ENCODE data around the gene ISYNA1. TPM values are rescaled to one million over a fixed set of nuclear protein-coding genes. Genes with fewer than 3 reads are reported as not detected.

The ISYNA1 gene
- total and polyA plus RNA-seq, 4 donors: 4.7 to 41.9 (median 10.1) TPM

- H3K27ac ChIP-seq (ENCODE audit: low read depth in 1 of 2, low read length in 2 of 2): no peak overlapping the region
- DNase-seq (ENCODE audit: low spot score): no peak
- peaks cover 4 to 12% (median 6%) of the 10 kb centered on the region in 4 donors for H3K4me1 ChIP-seq (ENCODE audit: control insufficient read depth in 4 of 4, insufficient read depth in 4 of 4, low read length in 3 of 4)
- no peak for TF ChIP-seq JUND (IDR thresholded peaks at IDR 0.05)
- TF ChIP-seq RAD21 (IDR thresholded peaks at IDR 0.05): no peak
- TF ChIP-seq FOXA1 (IDR thresholded peaks at IDR 0.05): no peak
- TF ChIP-seq NR2F2 (IDR thresholded peaks at IDR 0.05): no peak
- TF ChIP-seq HNF4A (conservative IDR thresholded peaks at IDR 0.05): no peak
- TF ChIP-seq CTCF (IDR thresholded peaks at IDR 0.05; ENCODE audit: low read depth, low read length, missing input control): no peak
- TF ChIP-seq EGR1 (IDR thresholded peaks at IDR 0.05; ENCODE audit: low read depth in 2 of 2): no peak
- TF ChIP-seq RXRA (IDR thresholded peaks at IDR 0.05): no peak
- no peak for TF ChIP-seq REST (IDR thresholded peaks at IDR 0.05)
- no peak for TF ChIP-seq TAF1 (conservative IDR thresholded peaks at IDR 0.05)
- TF ChIP-seq, protein P1, sequence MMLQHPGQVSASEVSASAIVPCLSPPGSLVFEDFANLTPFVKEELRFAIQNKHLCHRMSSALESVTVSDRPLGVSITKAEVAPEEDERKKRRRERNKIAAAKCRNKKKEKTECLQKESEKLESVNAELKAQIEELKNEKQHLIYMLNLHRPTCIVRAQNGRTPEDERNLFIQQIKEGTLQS (IDR thresholded peaks at IDR 0.05): no peak
- TF ChIP-seq GABPA (IDR thresholded peaks at IDR 0.05 in 1 of 2, conservative IDR thresholded peaks at IDR 0.05 in 1 of 2): no peak
- TF ChIP-seq MAX (IDR thresholded peaks at IDR 0.05): no peak
- no peak for TF ChIP-seq ZBTB33 (IDR thresholded peaks at IDR 0.05)
- no peak for TF ChIP-seq YY1 (IDR thresholded peaks at IDR 0.05)
- no peak for TF ChIP-seq SP1 (IDR thresholded peaks at IDR 0.05)
- WGBS: 85% methylated on average over 9 of the region's 9 CpGs
- H3K9ac ChIP-seq (ENCODE audit: low read depth in 1 of 2, low read length in 2 of 2): no peak overlapping the region
- no peaks in the 10 kb centered on the region for H3K27me3 ChIP-seq (ENCODE audit: control insufficient read depth in 4 of 4, insufficient read depth in 4 of 4, low read length in 3 of 4)
- no peak overlapping the region for H3K4me3 ChIP-seq (ENCODE audit: low read depth in 1 of 3, low read length in 3 of 3)
- peaks cover 9 to 47% (median 13%) of the 10 kb centered on the region in 4 donors for H3K36me3 ChIP-seq (ENCODE audit: control insufficient read depth in 4 of 4, insufficient read depth in 3 of 4, low read depth in 1 of 4, low read length in 3 of 4)
- H3K9me3 ChIP-seq (ENCODE audit: control insufficient read depth in 4 of 4, low read length in 3 of 4): no peaks in the 10 kb centered on the region
These were observed 19.0 kb upstream of the ISYNA1 start for GRCh38 chr19:18456974-18457373.

DNA sequence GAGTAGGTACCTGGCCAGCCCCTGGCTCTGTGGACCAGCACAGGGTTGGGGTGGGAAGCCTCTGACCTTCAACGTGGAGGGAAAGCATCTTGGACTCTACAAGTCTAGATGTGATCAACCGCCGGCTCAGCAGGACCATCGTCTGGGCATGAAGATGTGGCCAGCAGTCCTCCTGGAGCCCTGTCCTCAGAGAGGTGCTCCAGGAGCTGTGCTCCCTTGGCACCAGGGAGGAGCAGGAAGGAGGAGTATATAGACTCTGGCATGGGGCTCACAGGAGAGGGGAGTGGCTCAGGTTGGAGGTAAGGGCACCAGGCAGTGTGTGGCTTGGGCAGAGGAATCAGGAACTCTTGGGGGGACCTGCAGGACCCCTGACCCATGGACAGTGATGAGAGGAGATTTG is 18.3 kb upstream of the ISYNA1 start:
- Histone ChIP-seq H3K9ac (ENCODE audit: low read depth in 1 of 2, low read length in 2 of 2) (no peak overlapping the region), H3K27me3 (ENCODE audit: control insufficient read depth in 4 of 4, insufficient read depth in 4 of 4, low read length in 3 of 4) (no peaks in the 10 kb centered on the region), H3K36me3 (ENCODE audit: control insufficient read depth in 4 of 4, insufficient read depth in 3 of 4, low read depth in 1 of 4, low read length in 3 of 4) (peaks cover 7 to 44% (median 12%) of the 10 kb centered on the region in 4 donors), H3K4me3 (ENCODE audit: low read depth in 1 of 3, low read length in 3 of 3) (no peak overlapping the region), H3K9me3 (ENCODE audit: control insufficient read depth in 4 of 4, low read length in 3 of 4) (no peaks in the 10 kb centered on the region), H3K27ac (ENCODE audit: low read depth in 1 of 2, low read length in 2 of 2) (no peak overlapping the region), H3K4me1 (ENCODE audit: control insufficient read depth in 4 of 4, insufficient read depth in 4 of 4, low read length in 3 of 4) (peaks cover 4 to 12% (median 6%) of the 10 kb centered on the region in 4 donors)
- 92% methylated on average over 4 of the region's 4 CpGs for whole genome bisulfite sequencing
- DNase-seq (ENCODE audit: low spot score): no peak
- TF ChIP-seq TAF1 (conservative IDR thresholded peaks at IDR 0.05) (no peak), FOXA2 (IDR thresholded peaks at IDR 0.05) (no peak), RXRA (IDR thresholded peaks at IDR 0.05) (no peak), HNF4A (conservative IDR thresholded peaks at IDR 0.05) (no peak), JUND (IDR thresholded peaks at IDR 0.05) (no peak), CTCF (IDR thresholded peaks at IDR 0.05; ENCODE audit: low read depth, low read length, missing input control) (no peak), RAD21 (IDR thresholded peaks at IDR 0.05) (no peak), REST (IDR thresholded peaks at IDR 0.05) (no peak), MAX (IDR thresholded peaks at IDR 0.05) (no peak)
- TF ChIP-seq, protein P1 (IDR thresholded peaks at IDR 0.05): no peak

Data from liver (tissue), 9 donors.